Activated T-cell treated with anti-CD3 and anti-CD28 coated beads, Interleukin-2, amount 50 U/mL, for 72 hours (primary cell): ENCODE results near the gene HS3ST5. TPM values are rescaled to one million over a fixed set of nuclear protein-coding genes. Genes with fewer than 3 reads are reported as not detected.
A peak's percentile ranks its signal among the peaks of the same experiment; 100 is the strongest.

Experiments
- ATAC-seq, 2 donors: fragments of 150-1000 bp; cut with Tn5 transposase; replicated peaks in 1 of 2; 2 replicates each; pipeline ENCODE4 v1.10.0; 2021; ENCODE audit warnings: moderate library complexity in 2 of 2, mild to moderate bottlenecking in 1 of 2
- DNase-seq, 2 donors: peaks; one replicate each; pipeline ENCODE4 v3.0.0; 2021 to 2022; ENCODE audit warnings: mixed read lengths in 1 of 2
- H3K27ac Mint-ChIP-seq: one replicate; pipeline ENCODE4 v1.8.0; 2022; ENCODE audit warnings: mild to moderate bottlenecking, moderate library complexity, mixed read lengths
- H3K27me3 Mint-ChIP-seq: one replicate; pipeline ENCODE4 v1.8.0; 2022; ENCODE audit warnings: low read depth, mixed read lengths
- H3K36me3 Mint-ChIP-seq, 2 donors: one replicate each; pipeline ENCODE4 v1.8.0; 2022; ENCODE audit warnings: mixed read lengths in 2 of 2, mild to moderate bottlenecking in 1 of 2; ENCODE audit not compliant: insufficient read depth in 2 of 2
- H3K4me1 Mint-ChIP-seq: one replicate; pipeline ENCODE4 v1.8.0; 2022; ENCODE audit warnings: low read depth, mixed read lengths
- H3K4me3 Mint-ChIP-seq, 2 donors: one replicate each; pipeline ENCODE4 v1.8.0; 2022; ENCODE audit warnings: mild to moderate bottlenecking in 2 of 2, mixed read lengths in 2 of 2, moderate library complexity in 2 of 2
- H3K9me3 Mint-ChIP-seq, 2 donors: one replicate each; pipeline ENCODE4 v1.8.0; 2022; ENCODE audit warnings: mixed read lengths in 2 of 2
- total RNA-seq, 2 donors: library from RNA; stranded (reverse); gene quantifications; one replicate each; pipeline ENCODE4 v1.2.3, GENCODE V29; 2022

The HS3ST5 gene
- total RNA-seq, 2 donors from 2014 or later, result not detected

DNA sequence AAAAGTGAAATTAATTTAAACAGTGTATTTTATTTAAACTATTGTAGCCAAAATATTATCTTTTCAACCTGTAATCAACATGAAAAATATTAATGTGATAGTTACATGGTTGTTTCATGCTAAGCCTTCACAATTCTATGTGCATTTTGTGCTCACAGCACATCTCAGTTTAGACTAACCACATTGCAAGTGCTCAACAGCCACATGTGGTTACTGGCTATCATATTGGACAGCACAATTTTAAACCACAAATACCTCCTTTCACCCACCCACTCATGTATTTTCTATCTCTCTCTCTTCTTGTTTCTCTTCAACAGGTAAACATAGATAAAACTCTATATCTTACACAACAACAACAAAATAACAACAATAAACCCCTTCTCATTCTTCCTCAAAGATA is 12.5 kb upstream of the HS3ST5 start:
- H3K27me3 Mint-ChIP-seq, result peaks cover 7% of the 10 kb centered on the region
- no peaks in the 10 kb centered on the region for H3K36me3 Mint-ChIP-seq
- no peak for DNase-seq
- H3K27ac Mint-ChIP-seq, result no peak overlapping the region
- no peak for ATAC-seq
- H3K4me1 Mint-ChIP-seq, result no peaks in the 10 kb centered on the region
- H3K4me3 Mint-ChIP-seq, result no peak overlapping the region
- peaks cover 2% of the 10 kb centered on the region in 2 donors for H3K9me3 Mint-ChIP-seq

DNA sequence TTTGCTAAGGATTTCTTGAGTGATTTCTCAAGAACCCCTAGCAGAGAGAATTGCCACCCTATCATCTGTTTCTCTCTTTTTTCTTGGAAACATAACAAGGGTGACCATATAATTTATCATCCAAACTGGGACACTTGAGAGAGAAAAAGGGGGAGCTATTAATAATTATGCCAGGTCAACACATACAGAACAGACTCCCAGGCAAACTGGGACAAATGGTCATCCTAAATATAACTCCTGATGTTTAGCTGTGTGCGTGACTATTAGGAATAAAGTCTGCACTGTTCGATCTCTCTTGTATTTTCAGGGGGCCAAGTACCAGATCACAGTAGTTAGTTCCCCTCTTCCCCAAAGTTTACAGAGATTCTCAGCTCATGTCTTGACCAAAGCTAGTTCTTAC is 11.7 kb upstream of the HS3ST5 start:
- Mint-ChIP-seq H3K27ac (no peak overlapping the region), H3K4me1 (no peaks in the 10 kb centered on the region), H3K36me3 (no peaks in the 10 kb centered on the region), H3K9me3 (peaks cover 2 to 4% of the 10 kb centered on the region in 2 donors), H3K4me3 (no peak overlapping the region), H3K27me3 (peaks cover 7% of the 10 kb centered on the region)
- DNase-seq (no peak), ATAC-seq (no peak)

- Mint-ChIP-seq H3K9me3 (peaks cover 0 to 4% of the 10 kb centered on the region in 2 donors), H3K27ac (no peak overlapping the region), H3K36me3 (peaks cover 0 to 3% of the 10 kb centered on the region in 2 donors), H3K4me1 (no peaks in the 10 kb centered on the region), H3K4me3 (no peak overlapping the region), H3K27me3 (peaks cover 18% of the 10 kb centered on the region)
- ATAC-seq, result no peak
- DNase-seq, result no peak
These were observed 3.6 kb upstream of the HS3ST5 start for GRCh38 chr6:114346451-114346850.

DNA sequence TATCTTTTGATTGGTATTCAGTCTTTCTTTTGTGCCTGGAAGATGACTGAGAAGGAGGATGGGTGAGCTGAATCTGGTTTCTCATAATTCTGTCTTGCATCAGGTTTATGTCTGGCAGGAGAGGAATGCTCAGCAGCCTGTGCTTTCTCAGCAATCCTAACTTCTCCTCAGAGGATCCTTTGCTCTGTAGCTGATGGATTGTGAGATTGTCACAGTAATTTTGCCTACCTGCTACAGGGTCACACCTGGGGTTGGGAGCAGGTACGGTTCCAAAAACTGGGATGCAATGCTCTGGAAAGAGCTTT is 2.1 kb upstream of the HS3ST5 start:
- Mint-ChIP-seq H3K27ac (no peak overlapping the region), H3K9me3 (peaks cover 0 to 1% of the 10 kb centered on the region in 2 donors), H3K4me3 (no peak overlapping the region), H3K36me3 (peaks cover 1 to 3% of the 10 kb centered on the region in 2 donors), H3K4me1 (no peaks in the 10 kb centered on the region), H3K27me3 (peaks cover 30% of the 10 kb centered on the region)
- no peak for DNase-seq
- no peak for ATAC-seq

GRCh38 chr6:114344246-114344970 is 1.6 kb upstream of the HS3ST5 start:
- Mint-ChIP-seq H3K9me3 (no peaks in the 10 kb centered on the region), H3K4me3 (no peak overlapping the region), H3K36me3 (peaks cover 1 to 3% of the 10 kb centered on the region in 2 donors), H3K27me3 (peaks cover 35% of the 10 kb centered on the region), H3K27ac (no peak overlapping the region), H3K4me1 (no peaks in the 10 kb centered on the region)
- no peak for DNase-seq
- ATAC-seq, result no peak

DNA sequence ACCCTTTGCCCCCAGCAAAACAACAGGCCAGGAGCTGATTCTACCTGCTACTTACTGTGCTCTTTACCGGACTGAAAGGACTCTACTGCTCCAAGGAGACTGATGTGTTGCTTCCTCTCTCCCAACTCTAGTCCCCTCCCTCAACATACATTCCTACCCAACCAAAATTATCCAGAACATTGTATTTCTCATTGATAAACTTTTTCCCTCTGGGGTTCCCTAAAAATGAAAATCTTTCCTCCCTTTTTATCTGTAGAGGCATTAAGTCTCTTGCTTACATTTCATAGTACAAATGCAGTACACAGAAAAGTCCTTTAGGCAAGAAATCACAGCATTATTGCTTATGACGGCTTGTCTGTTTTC is 940 bp upstream of the HS3ST5 start:
- no peak for ATAC-seq
- no peak for DNase-seq
- Mint-ChIP-seq H3K4me3 (peak overlapping the region; percentile 1 to 40), H3K4me1 (no peaks in the 10 kb centered on the region), H3K9me3 (no peaks in the 10 kb centered on the region), H3K27me3 (peaks cover 37% of the 10 kb centered on the region), H3K36me3 (peaks cover 1 to 3% of the 10 kb centered on the region in 2 donors), H3K27ac (no peak overlapping the region)

GRCh38 chr6:114342086-114342825 is 567 bp downstream of the HS3ST5 start:
- Mint-ChIP-seq H3K27me3 (peaks cover 37% of the 10 kb centered on the region), H3K4me3 (peak overlapping the region in 1 of 2 donors; percentile 40), H3K4me1 (no peaks in the 10 kb centered on the region), H3K27ac (no peak overlapping the region), H3K9me3 (no peaks in the 10 kb centered on the region), H3K36me3 (peaks cover 1 to 3% of the 10 kb centered on the region in 2 donors)
- DNase-seq, result no peak
- no peak for ATAC-seq

GRCh38 chr6:114339706-114340105 is 3.1 kb downstream of the HS3ST5 start:
- Mint-ChIP-seq H3K27ac (no peak overlapping the region), H3K4me1 (no peaks in the 10 kb centered on the region), H3K4me3 (no peak overlapping the region), H3K9me3 (no peaks in the 10 kb centered on the region), H3K27me3 (peaks cover 37% of the 10 kb centered on the region), H3K36me3 (peaks cover 1 to 3% of the 10 kb centered on the region in 2 donors)
- no peak for ATAC-seq
- no peak for DNase-seq

GRCh38 chr6:114334237-114334636 is 8.6 kb downstream of the HS3ST5 start:
- peaks cover under 1% of the 10 kb centered on the region for H3K27me3 Mint-ChIP-seq
- ATAC-seq, result no peak
- DNase-seq, result no peak
- no peak overlapping the region for H3K27ac Mint-ChIP-seq
- H3K4me1 Mint-ChIP-seq, result no peaks in the 10 kb centered on the region
- H3K9me3 Mint-ChIP-seq, result no peaks in the 10 kb centered on the region
- no peak overlapping the region for H3K4me3 Mint-ChIP-seq
- no peaks in the 10 kb centered on the region for H3K36me3 Mint-ChIP-seq

GRCh38 chr6:114327074-114327473 is 15.7 kb downstream of the HS3ST5 start:
- Mint-ChIP-seq H3K27ac (no peak overlapping the region), H3K27me3 (no peaks in the 10 kb centered on the region), H3K4me3 (no peak overlapping the region), H3K4me1 (no peaks in the 10 kb centered on the region), H3K36me3 (no peaks in the 10 kb centered on the region), H3K9me3 (no peaks in the 10 kb centered on the region)
- DNase-seq (no peak), ATAC-seq (no peak)

GRCh38 chr6:114323784-114324183 is 19.0 kb downstream of the HS3ST5 start:
- DNase-seq (no peak), ATAC-seq (no peak)
- H3K27me3 Mint-ChIP-seq, result no peaks in the 10 kb centered on the region
- H3K4me3 Mint-ChIP-seq, result no peak overlapping the region
- peaks cover 0 to 2% of the 10 kb centered on the region in 2 donors for H3K9me3 Mint-ChIP-seq
- H3K36me3 Mint-ChIP-seq, result no peaks in the 10 kb centered on the region
- H3K27ac Mint-ChIP-seq, result no peak overlapping the region
- no peaks in the 10 kb centered on the region for H3K4me1 Mint-ChIP-seq

DNA sequence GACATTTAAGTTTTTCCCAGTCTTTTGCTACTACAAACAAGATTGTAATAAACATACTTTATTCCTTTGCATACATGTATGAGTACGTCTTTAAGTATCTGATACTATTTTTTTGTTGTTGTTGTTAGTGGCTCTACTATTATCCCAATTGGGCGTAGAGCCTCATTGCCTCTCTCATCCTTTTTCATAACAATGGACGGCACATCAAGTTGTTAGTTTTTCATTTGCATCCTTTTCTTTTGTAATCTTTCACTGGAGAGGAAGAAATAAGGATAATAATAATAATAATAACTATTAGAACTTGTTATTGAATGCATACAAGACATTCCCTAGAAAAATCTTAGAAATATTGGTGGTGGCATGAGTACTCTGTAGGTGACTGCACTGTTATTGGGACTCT is 23.1 kb downstream of the HS3ST5 start:
- H3K36me3 Mint-ChIP-seq, result no peaks in the 10 kb centered on the region
- peaks cover 0 to 2% of the 10 kb centered on the region in 2 donors for H3K9me3 Mint-ChIP-seq
- H3K4me3 Mint-ChIP-seq, result no peak overlapping the region
- H3K4me1 Mint-ChIP-seq, result no peaks in the 10 kb centered on the region
- H3K27ac Mint-ChIP-seq, result no peak overlapping the region
- DNase-seq (no peak), ATAC-seq (no peak)
- H3K27me3 Mint-ChIP-seq, result no peaks in the 10 kb centered on the region

GRCh38 chr6:114315831-114316595 is 26.8 kb downstream of the HS3ST5 start:
- Mint-ChIP-seq H3K27me3 (no peaks in the 10 kb centered on the region), H3K27ac (no peak overlapping the region), H3K4me3 (no peak overlapping the region), H3K4me1 (no peaks in the 10 kb centered on the region), H3K36me3 (no peaks in the 10 kb centered on the region), H3K9me3 (peaks cover 0 to 2% of the 10 kb centered on the region in 2 donors)
- no peak for ATAC-seq
- DNase-seq, result no peak
